GM12864 (cell line): ENCODE measurements around the gene NKD1.

Source experiments
- DNase-seq: peaks from one replicate; pipeline ENCODE4 v3.0.0-alpha.2; 2011; ENCODE audit warnings: low read depth
- H3K4me3 ChIP-seq: 2 replicates; pipeline ENCODE4 v1.5.1; 2011; ENCODE audit warnings: mild to moderate bottlenecking, low read depth, low read length, control low read depth
- TF ChIP-seq, protein P1 (sequence below): IDR thresholded peaks from 2 replicates; pipeline ENCODE4 v1.5.1; 2011; ENCODE audit warnings: low read depth, mild to moderate bottlenecking, moderate library complexity, low read length, control low read depth, inconsistent platforms; ENCODE audit errors: missing control alignments

Gene NKD1

DNA sequence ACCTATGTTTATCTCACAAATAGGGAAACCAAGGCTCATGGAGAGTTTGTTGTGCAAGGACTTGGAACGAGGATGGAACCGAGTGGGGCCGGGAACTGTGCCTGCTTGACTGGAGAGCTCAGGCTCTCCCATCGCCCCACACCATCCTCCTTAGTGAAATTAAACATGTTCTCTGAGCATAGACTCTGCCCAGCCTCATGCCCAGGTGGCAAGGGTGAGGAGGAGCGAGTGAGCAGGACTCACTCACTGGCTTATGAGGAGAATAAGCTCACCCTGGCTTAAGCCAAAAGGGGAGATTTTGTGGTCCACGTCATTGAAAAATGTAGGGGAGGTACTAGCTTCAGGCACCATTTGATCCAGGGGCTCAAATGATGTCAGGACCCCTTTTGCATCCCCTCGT is 44.8 kb downstream of the NKD1 start:
- H3K4me3 ChIP-seq, result no peak overlapping the region
- TF ChIP-seq, protein P1, sequence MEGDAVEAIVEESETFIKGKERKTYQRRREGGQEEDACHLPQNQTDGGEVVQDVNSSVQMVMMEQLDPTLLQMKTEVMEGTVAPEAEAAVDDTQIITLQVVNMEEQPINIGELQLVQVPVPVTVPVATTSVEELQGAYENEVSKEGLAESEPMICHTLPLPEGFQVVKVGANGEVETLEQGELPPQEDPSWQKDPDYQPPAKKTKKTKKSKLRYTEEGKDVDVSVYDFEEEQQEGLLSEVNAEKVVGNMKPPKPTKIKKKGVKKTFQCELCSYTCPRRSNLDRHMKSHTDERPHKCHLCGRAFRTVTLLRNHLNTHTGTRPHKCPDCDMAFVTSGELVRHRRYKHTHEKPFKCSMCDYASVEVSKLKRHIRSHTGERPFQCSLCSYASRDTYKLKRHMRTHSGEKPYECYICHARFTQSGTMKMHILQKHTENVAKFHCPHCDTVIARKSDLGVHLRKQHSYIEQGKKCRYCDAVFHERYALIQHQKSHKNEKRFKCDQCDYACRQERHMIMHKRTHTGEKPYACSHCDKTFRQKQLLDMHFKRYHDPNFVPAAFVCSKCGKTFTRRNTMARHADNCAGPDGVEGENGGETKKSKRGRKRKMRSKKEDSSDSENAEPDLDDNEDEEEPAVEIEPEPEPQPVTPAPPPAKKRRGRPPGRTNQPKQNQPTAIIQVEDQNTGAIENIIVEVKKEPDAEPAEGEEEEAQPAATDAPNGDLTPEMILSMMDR, result no peak
- DNase-seq, result no peak

GRCh38 chr16:50593410-50594150 is 45.4 kb downstream of the NKD1 start:
- TF ChIP-seq, protein P1, result no peak
- no peak for DNase-seq
- no peak overlapping the region for H3K4me3 ChIP-seq

DNA sequence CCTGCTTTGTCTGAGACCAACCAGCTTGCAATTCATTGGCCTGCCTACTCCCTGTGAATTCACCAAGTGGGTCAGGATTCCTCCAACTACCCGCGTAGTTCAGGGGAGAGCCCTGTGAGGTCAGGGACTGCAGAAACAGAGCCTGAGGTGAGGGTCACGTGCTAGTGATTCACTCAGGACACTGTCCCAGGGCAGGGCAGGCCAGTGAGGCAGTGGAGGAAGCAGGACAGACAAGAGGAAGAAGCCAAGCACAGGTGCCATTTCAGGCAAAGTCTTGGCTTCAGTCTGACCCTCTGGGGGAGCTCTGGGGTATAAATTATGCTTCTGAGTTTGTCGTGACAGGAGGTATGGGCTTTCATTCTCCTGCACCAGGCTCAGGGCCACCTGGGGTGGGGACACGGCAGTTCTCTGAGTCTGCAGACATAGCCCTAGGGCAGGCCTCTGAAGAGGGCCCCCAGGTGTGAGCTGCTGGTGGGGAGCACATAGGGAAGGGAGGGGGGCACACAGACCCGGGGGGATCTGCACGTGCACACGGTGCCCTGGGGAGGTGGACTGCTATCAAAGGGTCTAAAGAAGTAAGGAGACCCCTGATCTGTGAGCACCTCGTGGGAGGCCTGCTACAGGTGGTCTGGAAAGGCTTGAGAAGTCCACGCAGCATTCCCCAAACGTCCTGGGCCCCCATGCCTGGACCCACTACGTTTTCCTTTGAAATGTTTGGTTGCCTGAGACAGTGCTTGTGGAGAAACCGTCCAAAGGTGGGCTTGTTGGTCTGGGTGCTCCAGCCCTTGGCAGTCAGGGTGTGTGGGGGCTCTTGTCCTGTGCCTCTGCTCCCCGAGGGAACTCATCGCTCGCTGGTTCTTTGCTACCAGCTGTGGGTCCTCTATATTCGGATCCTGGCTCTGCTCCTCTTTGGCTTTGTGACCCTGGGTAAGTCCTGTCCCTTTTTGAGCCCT is 46.4 kb downstream of the NKD1 start:
- H3K4me3 ChIP-seq, result no peak overlapping the region
- TF ChIP-seq, protein P1, result no peak
- DNase-seq, result no peak

DNA sequence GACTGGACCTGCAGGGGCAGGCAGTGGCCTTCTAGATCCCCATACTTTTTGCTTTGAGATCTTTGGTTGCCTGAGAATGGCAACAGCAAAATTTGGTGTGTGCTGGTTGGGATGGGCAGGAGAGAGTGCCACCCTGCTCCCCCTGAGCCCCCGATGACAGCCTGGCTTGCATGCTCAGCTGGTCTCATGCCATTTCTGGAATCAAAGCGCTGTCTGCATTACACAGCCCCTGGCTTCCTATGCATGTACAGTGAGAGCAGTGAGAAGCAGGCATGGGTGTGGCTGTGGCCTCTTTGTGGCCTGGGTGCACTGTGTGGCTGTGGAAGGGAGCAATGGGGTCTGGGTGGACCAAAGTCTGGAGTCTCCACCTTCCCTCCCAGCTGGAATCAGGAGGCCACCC is 47.7 kb downstream of the NKD1 start:
- TF ChIP-seq, protein P1, result no peak
- no peak overlapping the region for H3K4me3 ChIP-seq
- no peak for DNase-seq

DNA sequence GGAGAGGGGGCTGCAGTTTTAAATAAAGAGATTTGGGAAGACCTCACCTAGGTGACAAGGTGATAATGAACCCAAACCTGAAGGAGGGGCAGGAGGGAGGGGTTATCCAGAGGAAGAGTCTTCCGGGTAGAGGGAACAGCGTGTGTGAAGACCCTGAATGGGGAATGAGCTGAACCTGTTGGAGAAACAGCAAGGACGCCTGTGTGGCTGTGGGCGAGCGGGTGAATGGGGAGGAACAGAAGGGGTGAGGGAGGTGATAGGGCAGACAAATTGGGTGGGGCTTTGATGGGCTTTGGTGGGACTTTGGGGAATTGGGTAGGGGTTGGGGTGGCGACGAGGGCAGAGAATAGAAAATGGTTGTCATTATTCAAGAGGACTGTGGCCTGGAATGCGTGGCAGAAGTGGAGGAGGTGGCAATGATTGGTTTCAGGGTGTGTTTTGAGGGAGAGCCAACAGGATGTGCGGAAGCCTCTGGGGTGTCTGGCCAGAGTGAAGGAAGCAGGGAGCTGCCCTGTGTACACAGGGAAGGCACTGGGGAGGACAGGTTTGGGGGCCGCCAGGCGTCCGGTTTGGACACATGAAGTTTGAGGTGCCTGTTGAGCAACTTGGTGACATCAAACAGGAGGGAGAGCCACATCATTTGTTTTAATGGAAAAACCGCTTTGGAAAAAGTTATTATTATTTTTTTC is 48.7 kb downstream of the NKD1 start:
- no peak overlapping the region for H3K4me3 ChIP-seq
- TF ChIP-seq, protein P1, result no peak
- no peak for DNase-seq

DNA sequence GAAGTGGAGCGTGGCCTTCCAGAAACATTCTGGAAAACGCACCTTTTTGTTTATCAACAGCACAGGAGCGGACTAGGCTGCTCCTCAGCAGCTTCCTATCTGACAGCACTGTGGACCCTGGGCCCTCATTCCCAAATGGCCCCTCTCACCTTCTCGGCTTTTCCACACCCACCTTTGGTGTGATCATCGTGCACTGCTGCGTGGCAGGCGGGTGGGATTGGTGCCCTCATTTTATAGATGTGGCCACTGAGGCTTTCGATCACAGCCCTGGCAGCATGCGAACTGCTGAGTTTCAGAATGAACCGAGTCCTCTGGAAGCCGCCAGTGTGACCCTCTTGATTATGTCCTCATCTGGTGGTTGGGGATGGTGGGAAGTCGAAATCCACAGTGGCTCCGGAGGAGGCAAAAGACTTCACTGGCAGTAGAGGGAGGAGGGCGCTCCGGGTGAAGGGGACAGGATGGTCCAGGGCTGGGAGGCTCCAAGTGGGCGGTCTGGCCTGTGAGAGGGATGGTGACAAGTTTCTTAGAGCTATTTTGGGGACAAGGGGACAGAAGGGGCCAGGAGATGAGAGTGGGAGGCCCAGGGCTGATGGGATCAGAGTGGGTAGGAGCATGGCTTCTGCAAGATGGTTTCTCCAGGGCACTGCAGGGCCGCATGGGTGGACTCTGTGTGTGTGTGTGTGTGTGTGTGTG is 49.5 kb downstream of the NKD1 start:
- TF ChIP-seq, protein P1, result no peak
- H3K4me3 ChIP-seq, result no peak overlapping the region
- DNase-seq, result no peak
